GM12872 (cell line): ENCODE data around the gene MIGA1.
A peak's percentile ranks its signal among the peaks of the same experiment; 100 is the strongest.

Experiments used
- CTCF ChIP-seq: IDR thresholded peaks from 3 replicates; pipeline ENCODE4 v1.5.1; 2011; ENCODE audit warnings: low read depth, mild to moderate bottlenecking, low read length, moderate library complexity; ENCODE audit not compliant: insufficient read depth

The MIGA1 gene

GRCh38 chr1:77888081-77888780 lies 108.8 kb downstream of the MIGA1 start, which contains the start of gene NEXN:
TSS of gene NEXN (plus strand) at chr1:77888624. CDS start at chr1:77916107, 27,483 bp downstream.
- TF ChIP-seq CTCF, result 0 out of 3 replicates have a peak, but pooled peaks have one; percentile 1

GRCh38 chr1:77888781-77889642 lies 109.6 kb downstream of the MIGA1 start:
- no peak for TF ChIP-seq CTCF

GRCh38 chr1:77889671-77890070 lies 110.2 kb downstream of the MIGA1 start:
- TF ChIP-seq CTCF, result no peak

GRCh38 chr1:77891200-77891599 lies 111.8 kb downstream of the MIGA1 start:
- no peak for TF ChIP-seq CTCF

GRCh38 chr1:77899647-77900320 lies 120.3 kb downstream of the MIGA1 start:
- no peak for TF ChIP-seq CTCF

- TF ChIP-seq CTCF, result peak; percentile 73
Observed at GRCh38 chr1:77900687-77901293, 121.3 kb downstream of the MIGA1 start.
